ENCODE results near the gene HERC2. TPM values are rescaled to one million over a fixed set of nuclear protein-coding genes. Genes with fewer than 3 reads are reported as not detected.

HERC2 gene
- total RNA-seq, 1 donor from 2014 or later, result 55.3 TPM

GRCh38 chr15:28281876-28282275 is 40.1 kb downstream of the HERC2 start:
- no peaks in the 10 kb centered on the region for H3K4me1 ChIP-seq
- ATAC-seq, result no peak
- no peak for TF ChIP-seq CTCF (IDR thresholded peaks at IDR 0.05)
- no peak overlapping the region for H3K27ac ChIP-seq
- no peak overlapping the region for H3K4me3 ChIP-seq
- no peaks in the 10 kb centered on the region for H3K9me3 ChIP-seq
- intact Hi-C loops (cut with DNase I), result no loop called here
- peaks cover 27% of the 10 kb centered on the region for H3K36me3 ChIP-seq
- no peak for DNase-seq
- H3K27me3 ChIP-seq (ENCODE audit: low read depth), result no peaks in the 10 kb centered on the region

GRCh38 chr15:28274635-28275034 is 47.3 kb downstream of the HERC2 start:
- DNase-seq (no peak), ATAC-seq (no peak)
- intact Hi-C loops (cut with DNase I), result no loop called here
- Histone ChIP-seq H3K9me3 (no peaks in the 10 kb centered on the region), H3K4me3 (no peak overlapping the region), H3K27ac (no peak overlapping the region), H3K36me3 (peaks cover 72% of the 10 kb centered on the region), H3K27me3 (ENCODE audit: low read depth) (no peaks in the 10 kb centered on the region), H3K4me1 (no peaks in the 10 kb centered on the region)
- no peak for TF ChIP-seq CTCF (IDR thresholded peaks at IDR 0.05)

- DNase-seq (no peak), ATAC-seq (peak in 1 of 2 donors; percentile 25)
- TF ChIP-seq CTCF (IDR thresholded peaks at IDR 0.05), result no peak
- intact Hi-C loops (cut with DNase I), result no loop called here
- H3K27me3 ChIP-seq (ENCODE audit: low read depth), result no peaks in the 10 kb centered on the region
- peaks cover 75% of the 10 kb centered on the region for H3K36me3 ChIP-seq
- no peak overlapping the region for H3K4me3 ChIP-seq
- H3K4me1 ChIP-seq, result no peaks in the 10 kb centered on the region
- no peaks in the 10 kb centered on the region for H3K9me3 ChIP-seq
- no peak overlapping the region for H3K27ac ChIP-seq
Observed at GRCh38 chr15:28273873-28274610, 47.9 kb downstream of the HERC2 start.

GRCh38 chr15:28273468-28273867 is 48.5 kb downstream of the HERC2 start:
- H3K27ac ChIP-seq, result no peak overlapping the region
- H3K4me3 ChIP-seq, result no peak overlapping the region
- no peak for TF ChIP-seq CTCF (IDR thresholded peaks at IDR 0.05)
- ATAC-seq (no peak), DNase-seq (no peak)
- peaks cover 75% of the 10 kb centered on the region for H3K36me3 ChIP-seq
- no peaks in the 10 kb centered on the region for H3K4me1 ChIP-seq
- no peaks in the 10 kb centered on the region for H3K9me3 ChIP-seq
- H3K27me3 ChIP-seq (ENCODE audit: low read depth), result no peaks in the 10 kb centered on the region
- intact Hi-C loops (cut with DNase I), result no loop called here

- Histone ChIP-seq H3K36me3 (peaks cover 83% of the 10 kb centered on the region), H3K4me1 (no peaks in the 10 kb centered on the region), H3K27me3 (ENCODE audit: low read depth) (no peaks in the 10 kb centered on the region), H3K9me3 (no peaks in the 10 kb centered on the region), H3K27ac (no peak overlapping the region), H3K4me3 (no peak overlapping the region)
- no peak for ATAC-seq
- TF ChIP-seq CTCF (IDR thresholded peaks at IDR 0.05), result no peak
- no peak for DNase-seq
- intact Hi-C loops (cut with DNase I), result no loop called here
Observed at GRCh38 chr15:28272587-28272986, 49.4 kb downstream of the HERC2 start.
